Superior temporal gyrus (tissue), 1 donor: ENCODE data around the gene ANKMY1.
A peak's percentile ranks its signal among the peaks of the same experiment; 100 is the strongest.

Experiments used
- DNase-seq: peaks from one replicate; pipeline ENCODE4 v3.0.0-alpha.2; 2016; ENCODE audit errors: extremely low spot score

ANKMY1 gene

DNA sequence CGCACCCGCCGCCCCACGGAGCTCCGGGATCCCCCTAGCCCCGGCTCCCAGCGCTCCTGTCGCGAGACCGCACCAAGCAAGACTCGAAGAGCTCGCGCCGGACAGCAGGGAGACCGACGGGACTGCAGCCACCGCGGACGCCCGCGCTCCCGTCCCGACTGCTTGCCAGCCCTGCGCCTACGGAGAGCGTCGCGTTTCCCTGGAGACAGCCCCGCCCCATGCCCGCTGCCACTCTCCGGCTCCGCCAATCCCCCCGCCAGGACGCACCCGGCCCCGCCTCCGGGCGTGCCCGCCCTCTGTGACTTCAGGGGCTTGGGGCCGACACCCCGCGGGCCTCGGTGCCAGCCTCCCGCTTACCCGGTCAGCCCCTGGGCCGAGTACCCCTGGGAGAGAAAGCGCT is at the start of gene ANKMY1:
ANKMY1 (minus strand) TSS at position 181 of the 400 bp plus-strand sequence. CDS start 653 bp downstream, outside the sequence.
- DNase-seq: peak; percentile 35

GRCh38 chr2:240605867-240606743 is 48.3 kb upstream of the ANKMY1 start:
- no peak for DNase-seq

GRCh38 chr2:240604939-240605716 is 47.3 kb upstream of the ANKMY1 start:
- no peak for DNase-seq

DNA sequence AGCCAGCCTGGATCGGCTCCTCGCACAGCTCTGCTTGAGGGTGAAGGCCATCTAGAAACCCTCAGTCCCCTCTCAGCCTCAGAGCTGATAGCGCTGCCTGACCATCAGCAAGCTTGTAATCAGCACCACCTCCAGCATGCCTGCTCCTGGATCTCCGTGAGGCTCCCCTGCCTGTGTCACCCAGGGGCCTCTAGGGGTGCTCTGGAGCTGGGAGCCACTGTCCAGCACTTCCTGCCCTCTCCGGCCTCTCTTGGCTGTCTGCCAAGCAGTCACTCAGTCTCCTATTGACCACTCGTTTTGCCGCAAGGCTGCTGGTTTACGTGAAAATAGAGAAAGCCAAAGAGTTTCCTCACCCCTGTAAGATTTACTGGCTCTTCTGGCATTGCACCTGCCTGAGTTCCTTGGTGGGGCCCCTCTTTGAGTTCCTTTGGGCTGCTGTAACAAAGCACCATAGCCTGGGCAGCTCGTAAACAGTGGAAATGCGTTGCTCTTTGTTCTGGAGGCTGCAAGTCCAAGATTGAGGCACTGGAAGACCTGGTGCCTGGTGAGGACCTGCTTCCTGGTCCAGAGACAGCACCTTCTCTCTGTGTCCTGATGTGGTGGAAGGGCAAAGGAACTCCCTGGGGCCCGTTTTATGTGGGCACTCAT is 46.6 kb upstream of the ANKMY1 start:
- DNase-seq: peak; percentile 88

DNA sequence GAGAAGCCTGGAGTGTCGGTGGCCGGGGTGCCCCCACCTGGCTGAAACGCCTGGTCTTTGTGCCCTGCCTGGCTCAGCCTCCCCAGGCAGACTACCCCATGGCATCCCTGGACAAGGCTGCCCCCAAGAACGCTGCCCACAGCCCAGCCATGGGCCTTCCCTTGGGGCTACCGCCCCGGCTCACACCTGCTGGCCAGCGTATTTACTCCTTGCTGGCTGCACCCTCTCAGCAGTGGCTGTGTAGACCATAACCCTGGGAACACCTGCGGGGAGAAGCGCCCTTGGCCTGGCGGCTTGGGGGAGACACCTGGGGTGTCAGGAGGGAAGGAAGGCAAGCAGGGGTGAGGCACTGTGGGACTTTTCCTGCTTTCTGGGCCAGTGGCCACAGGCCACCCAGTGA is 46.1 kb upstream of the ANKMY1 start:
- DNase-seq: no peak

- no peak for DNase-seq
Observed at GRCh38 chr2:240603081-240603835, 45.5 kb upstream of the ANKMY1 start.

DNA sequence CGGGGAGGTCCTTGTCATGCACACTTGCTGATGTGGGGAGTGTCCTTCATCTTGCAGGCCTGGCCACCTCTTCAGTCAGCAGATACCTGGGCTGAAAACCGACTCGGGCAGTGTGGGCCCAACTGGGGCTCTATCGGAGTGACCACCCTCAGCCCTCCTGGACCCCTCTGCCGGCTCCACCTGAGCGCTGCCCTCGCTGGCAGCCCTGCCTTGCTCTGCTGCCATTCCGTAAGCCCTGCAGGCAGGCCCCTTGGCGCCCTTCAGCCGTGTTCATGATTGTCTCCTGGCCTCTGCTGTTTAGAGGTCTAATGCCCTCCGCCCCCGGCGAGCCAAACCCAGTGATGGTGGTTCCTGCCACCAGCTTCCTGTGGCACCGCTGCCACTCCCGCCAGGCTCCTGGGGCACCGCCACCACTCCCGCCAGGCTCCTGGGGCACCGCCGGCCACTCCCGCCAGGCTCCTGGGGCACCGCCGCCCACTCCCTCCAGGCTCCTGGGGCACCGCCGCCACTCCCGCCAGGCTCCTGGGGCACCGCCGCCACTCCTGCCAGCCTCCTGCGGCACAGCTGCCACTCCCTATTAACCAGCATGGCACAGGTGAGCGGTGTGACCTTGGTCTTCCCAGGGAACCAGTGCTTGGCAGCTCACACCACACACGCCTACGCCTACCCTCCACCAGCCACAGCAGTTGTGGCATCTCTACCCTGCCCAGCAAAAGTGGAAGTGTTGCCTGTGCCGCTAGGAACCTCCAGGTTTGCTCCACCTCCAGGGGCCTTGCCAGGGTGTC is 44.7 kb upstream of the ANKMY1 start:
- DNase-seq: no peak

GRCh38 chr2:240601831-240602160 is 44.0 kb upstream of the ANKMY1 start:
- DNase-seq: no peak

- no peak for DNase-seq
Observed at GRCh38 chr2:240601061-240601830, 43.5 kb upstream of the ANKMY1 start.

DNA sequence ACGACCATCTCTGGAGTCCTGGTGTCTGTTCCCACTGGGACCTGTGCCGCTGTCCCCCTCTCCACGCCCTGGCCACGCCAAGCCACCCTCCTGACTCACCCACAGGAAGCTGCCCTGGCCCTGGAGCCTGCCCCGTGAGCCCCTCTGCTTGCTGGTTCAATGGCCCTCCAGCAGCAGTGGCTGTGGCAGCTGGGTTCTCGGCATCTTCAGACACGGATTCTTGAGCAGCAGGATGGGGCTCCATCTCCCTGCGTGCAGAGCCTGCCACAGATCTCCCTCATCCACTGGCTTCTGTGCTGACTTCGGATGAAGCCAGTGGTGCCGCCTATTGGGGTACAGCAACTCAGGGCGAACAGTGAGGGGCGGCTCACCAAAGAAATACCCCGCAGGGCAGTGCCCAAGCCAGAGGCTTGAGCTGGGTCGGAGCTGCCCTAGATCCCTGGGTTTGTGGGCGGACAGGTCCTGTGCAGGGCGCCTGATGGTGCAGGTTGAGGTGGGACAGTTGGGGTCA is 42.7 kb upstream of the ANKMY1 start:
- no peak for DNase-seq

DNA sequence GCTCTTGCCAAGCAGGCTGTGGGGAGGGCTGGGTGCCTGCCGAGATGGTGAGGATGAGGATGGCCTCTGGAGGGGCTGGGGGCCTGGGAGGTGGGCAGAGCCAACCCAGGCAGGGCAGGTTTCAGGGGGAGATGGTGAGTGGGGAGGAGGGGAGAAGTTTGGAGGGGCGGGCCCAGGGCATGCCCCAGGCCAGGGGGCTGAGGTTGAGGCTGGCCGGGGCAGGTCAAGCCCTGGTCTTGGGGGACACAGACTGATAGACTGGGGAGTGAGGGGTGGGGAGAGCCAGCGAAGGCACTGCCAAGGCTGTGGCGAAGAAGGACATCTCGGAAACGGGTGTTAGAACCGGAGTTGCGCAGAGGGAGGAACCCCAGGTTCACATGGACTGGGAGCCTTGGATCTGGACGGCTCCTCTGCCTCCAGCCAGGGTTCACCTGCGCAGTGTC is 41.4 kb upstream of the ANKMY1 start:
- DNase-seq: no peak

- DNase-seq: no peak
Observed at GRCh38 chr2:240598311-240598911, 40.6 kb upstream of the ANKMY1 start.

GRCh38 chr2:240597419-240598181 is 39.8 kb upstream of the ANKMY1 start:
- no peak for DNase-seq

DNA sequence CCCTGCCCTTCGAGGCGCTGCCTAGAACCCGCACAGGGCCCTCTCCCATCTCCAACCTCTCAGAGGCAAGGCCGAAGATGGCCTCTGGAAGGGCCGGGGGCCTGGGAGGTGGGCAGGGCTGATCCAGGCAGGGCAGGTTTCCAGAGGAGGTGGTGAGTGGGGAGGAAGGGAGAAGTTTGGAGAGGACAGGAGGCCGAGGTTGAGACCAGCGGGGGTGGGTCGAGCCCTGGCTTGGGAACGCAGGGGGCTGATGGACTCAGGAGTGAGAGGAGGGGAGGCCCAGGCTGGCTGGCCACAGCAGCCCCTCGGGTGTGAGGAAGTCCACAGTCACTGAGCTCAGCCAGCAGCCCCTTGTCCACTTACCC is 39.2 kb upstream of the ANKMY1 start:
- no peak for DNase-seq

DNA sequence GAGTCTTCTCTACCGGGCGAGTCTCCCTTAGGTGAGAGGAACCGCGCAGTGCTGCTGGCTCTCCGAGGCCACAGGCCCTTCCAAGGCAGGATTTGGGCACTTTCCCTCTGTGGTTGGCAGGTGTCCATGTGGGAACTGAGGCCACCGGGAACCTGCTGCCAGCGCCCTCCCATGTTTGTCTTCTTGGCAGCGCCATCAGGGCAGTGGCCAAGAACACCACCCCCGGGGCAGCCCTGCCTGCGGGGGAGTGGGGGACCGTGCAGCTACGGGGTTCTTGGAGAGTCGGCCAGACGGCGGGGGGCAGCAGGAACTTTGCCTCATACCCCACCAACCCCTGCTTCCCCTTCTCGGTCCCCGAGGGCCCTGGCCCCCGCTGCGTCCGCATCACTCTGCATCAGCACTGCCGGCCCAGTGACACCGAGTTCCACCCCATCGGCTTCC is 38.7 kb upstream of the ANKMY1 start:
- DNase-seq: peak; percentile 66

DNA sequence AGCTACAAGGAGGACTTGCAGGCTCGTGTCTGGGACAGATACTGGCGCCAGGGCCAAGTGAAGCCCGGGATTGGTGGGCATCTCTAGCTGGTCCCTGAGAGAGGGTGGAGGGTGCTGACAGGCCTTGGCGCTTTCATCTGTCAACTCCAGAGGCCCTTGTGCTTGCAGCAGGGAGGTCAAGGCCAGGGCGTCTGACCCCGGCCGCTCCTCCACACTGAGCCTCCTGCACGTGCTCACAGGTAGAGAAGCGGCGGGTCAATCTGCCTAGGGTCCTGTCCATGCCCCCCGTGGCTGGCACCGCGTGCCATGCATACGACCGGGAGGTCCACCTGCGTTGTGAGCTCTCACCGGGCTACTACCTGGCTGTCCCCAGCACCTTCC is 38.3 kb upstream of the ANKMY1 start:
- DNase-seq: no peak

DNA sequence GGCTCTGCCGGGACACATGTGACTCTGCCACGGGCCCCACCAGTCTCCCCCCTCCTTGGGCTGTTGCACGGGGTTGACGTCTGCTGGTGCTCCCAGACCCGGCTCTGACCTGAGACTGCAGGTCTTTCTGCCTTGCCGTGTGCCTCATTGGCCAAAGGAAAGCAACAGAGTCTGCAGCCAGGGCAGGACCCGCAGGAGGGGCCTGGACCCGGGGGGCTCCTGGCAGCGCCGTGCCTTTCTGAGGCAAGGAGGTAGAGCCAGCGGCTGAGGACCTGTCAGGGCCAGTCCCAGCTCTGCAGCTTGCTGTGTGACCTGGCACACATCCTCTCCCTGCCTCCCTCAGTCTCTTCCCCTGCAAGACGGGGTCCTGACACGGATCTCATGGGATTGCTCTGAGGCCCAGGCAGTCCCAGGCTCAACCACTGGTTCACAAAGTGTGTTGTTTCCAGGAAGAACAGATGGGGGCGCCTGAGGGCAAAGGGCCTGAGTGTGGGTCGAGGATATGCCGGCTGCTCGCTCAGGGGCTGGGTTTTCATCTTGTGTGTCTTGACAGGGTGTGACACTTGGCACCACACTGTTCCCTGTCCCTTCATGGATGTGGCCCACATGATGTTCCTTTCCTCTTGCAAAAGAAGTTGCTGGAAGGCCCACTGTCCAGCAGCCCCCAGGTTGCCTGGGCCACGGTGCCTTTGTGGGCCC is 37.7 kb upstream of the ANKMY1 start:
- DNase-seq: no peak
